DMS114 treated with DMSO at 0.1 percent for 48 hours (cell line): ENCODE measurements around the gene TNFRSF4.
"Not testable (repeated sequence)": the region's sequence is repeated elsewhere in the genome, so short reads cannot be mapped to it uniquely, and the experiment has no call there.

Experiments
- DNase-seq: peaks from one replicate; lab custom pipeline; 2025; ENCODE audit not compliant: unreplicated experiment; lab: John Stamatoyannopoulos, UW

Gene TNFRSF4

GRCh38 chr1:1213345-1214265 lies at the start of gene TNFRSF4:
Gene TNFRSF4, minus strand, starts transcription at chr1:1214153. Its CDS starts 26 bp downstream, at chr1:1214127.
- no peak for DNase-seq

- DNase-seq, result no peak
Measured at GRCh38 chr1:1262758-1263157, 48.8 kb upstream of the TNFRSF4 start.

GRCh38 chr1:1262071-1262470 lies 48.1 kb upstream of the TNFRSF4 start:
- no peak for DNase-seq

- DNase-seq, result no peak
Measured at GRCh38 chr1:1260843-1261560, 47.0 kb upstream of the TNFRSF4 start.

- no peak for DNase-seq
Measured at GRCh38 chr1:1259951-1260600, 46.1 kb upstream of the TNFRSF4 start.

GRCh38 chr1:1259540-1259939 lies 45.6 kb upstream of the TNFRSF4 start:
- no peak for DNase-seq

GRCh38 chr1:1259119-1259488 lies 45.2 kb upstream of the TNFRSF4 start:
- no peak for DNase-seq

- DNase-seq, result no peak
Measured at GRCh38 chr1:1256956-1257871, 43.3 kb upstream of the TNFRSF4 start.

- no peak for DNase-seq
Measured at GRCh38 chr1:1255611-1256010, 41.7 kb upstream of the TNFRSF4 start.

GRCh38 chr1:1255078-1255477 lies 41.1 kb upstream of the TNFRSF4 start:
- no peak for DNase-seq

- no peak for DNase-seq
Measured at GRCh38 chr1:1254667-1254998, 40.7 kb upstream of the TNFRSF4 start.

- DNase-seq, result no peak
Measured at GRCh38 chr1:1253972-1254666, 40.2 kb upstream of the TNFRSF4 start.

GRCh38 chr1:1253314-1253713 lies 39.4 kb upstream of the TNFRSF4 start:
- DNase-seq, result no peak

- no peak for DNase-seq
Measured at GRCh38 chr1:1250786-1251284, 36.9 kb upstream of the TNFRSF4 start.

GRCh38 chr1:1248009-1248913 lies 34.3 kb upstream of the TNFRSF4 start:
- not testable (repeated sequence) for DNase-seq

- DNase-seq, result no peak
Measured at GRCh38 chr1:1247341-1247913, 33.5 kb upstream of the TNFRSF4 start.

GRCh38 chr1:1246577-1247340 lies 32.8 kb upstream of the TNFRSF4 start, which contains the start of gene C1QTNF12:
Gene C1QTNF12, minus strand, starts transcription at chr1:1246722. Its CDS starts 32 bp downstream, at chr1:1246690.
- no peak for DNase-seq
